HCT116 (cell line): ENCODE measurements around the gene HCFC1. TPM values are rescaled to one million over a fixed set of nuclear protein-coding genes. Genes with fewer than 3 reads are reported as not detected.

ENCODE experiments used
- ATAC-seq: fragments of 200-7000 bp; cut with Tn5 transposase; 2 replicates; pipeline ENCODE4 v1.9.1; 2020; ENCODE audit warnings: mild to moderate bottlenecking, moderate library complexity
- BruUV-seq: library from RNA; stranded (reverse); fragments of 400-500 nt; replicated peaks from 2 replicates; lab custom pipeline; 2021; lab: Mats Ljungman, UMichigan
- CTCF ChIA-PET: fragments of 300-600 bp; sonication (Branson Sonifier 250); formaldehyde crosslinking; loops from one replicate; lab custom pipeline; 2021; ENCODE audit warnings: antibody characterized with exemption; lab: Charles Lee
- POLR2A ChIA-PET: fragments of 300-600, 350-600 bp; sonication (Branson Sonifier 250); formaldehyde crosslinking; loops from one replicate; lab custom pipeline; 2021; ENCODE audit warnings: antibody characterized with exemption; lab: Charles Lee
- RAD21 ChIA-PET, 2 experiments: fragments of 300-600 bp; sonication (Branson Sonifier 250); formaldehyde crosslinking; loops; one replicate each; lab custom pipeline; 2023; ENCODE audit warnings: low total read pairs in 2 of 2; ENCODE audit not compliant: uncharacterized antibody in 2 of 2, unreplicated experiment in 2 of 2, low non-redundant PET in 1 of 2; lab: Charles Lee
- DNase-seq: peaks from one replicate; pipeline ENCODE4 v3.0.0-alpha.2; 2010; ENCODE audit warnings: low read depth, low spot score
- H2AFZ ChIP-seq: fragments of 200-600 bp; shearing (Covaris generic), sonication (generic); 2 replicates; pipeline ENCODE4 v1.6.1; 2017; ENCODE audit warnings: low read depth, mixed run types, mixed read lengths, antibody characterized with exemption, low read length; ENCODE audit not compliant: poor library complexity, severe bottlenecking
- H3K27ac ChIP-seq: 2 replicates; pipeline ENCODE4 v1.5.1; 2012; ENCODE audit warnings: low read depth, low read length
- H3K27me3 ChIP-seq: fragments of 200-600 bp; sonication (generic); 2 replicates; pipeline ENCODE4 v1.6.1; 2016; ENCODE audit warnings: mixed run types, low read length, mixed read lengths; ENCODE audit not compliant: insufficient read depth
- H3K36me3 ChIP-seq, 2 experiments: fragments of 200-500 bp in 1 of 2; fragments of 200-600 bp in 1 of 2; sonication (Bioruptor generic) in 1 of 2; sonication (generic) in 1 of 2; 2 replicates each; pipeline versions ENCODE4 v1.5.1 to v1.6.1; 2014 to 2016; ENCODE audit warnings: low read length in 2 of 2, inconsistent platforms in 1 of 2, mixed read lengths in 1 of 2, mixed run types in 1 of 2; ENCODE audit not compliant: insufficient read depth in 2 of 2, control insufficient read depth in 1 of 2
- H3K4me1 ChIP-seq, 2 experiments: fragments of 200-600 bp in 1 of 2; sonication (generic) in 1 of 2; 2 replicates each; pipeline versions ENCODE4 v1.5.1 to v1.6.1; 2012 to 2017; ENCODE audit warnings: low read length in 2 of 2, inconsistent platforms in 1 of 2, mild to moderate bottlenecking in 1 of 2, mixed read lengths in 1 of 2, mixed run types in 1 of 2, moderate library complexity in 1 of 2; ENCODE audit not compliant: insufficient read depth in 2 of 2, control insufficient read depth in 1 of 2
- H3K4me2 ChIP-seq: fragments of 200-600 bp; sonication (generic); 2 replicates; pipeline ENCODE4 v1.6.1; 2017; ENCODE audit warnings: mixed run types, low read length, mixed read lengths
- H3K4me3 ChIP-seq, 2 experiments: fragments of 200-600 bp in 1 of 2; sonication (generic) in 1 of 2; replicated peaks in 1 of 2; 2 replicates each; pipeline ENCODE4 v1.5.1; 2011 to 2016; ENCODE audit warnings: low read length in 2 of 2, control low read depth in 1 of 2, low read depth in 1 of 2, mild to moderate bottlenecking in 1 of 2, mixed read lengths in 1 of 2, mixed run types in 1 of 2
- H3K79me2 ChIP-seq: fragments of 200-600 bp; sonication (generic); 2 replicates; pipeline ENCODE4 v1.6.1; 2017; ENCODE audit warnings: mild to moderate bottlenecking, mixed run types, low read length, moderate library complexity, mixed read lengths; ENCODE audit not compliant: insufficient read depth
- H3K9ac ChIP-seq: fragments of 200-600 bp; sonication (generic); 2 replicates; pipeline ENCODE4 v1.6.1; 2016; ENCODE audit warnings: low read length, mixed read lengths
- H3K9me2 ChIP-seq: fragments of 200-600 bp; sonication (generic), shearing (Covaris generic); 2 replicates; pipeline ENCODE4 v1.6.1; 2017; ENCODE audit warnings: mixed run types, mild to moderate bottlenecking, moderate library complexity; ENCODE audit not compliant: insufficient read depth
- H3K9me3 ChIP-seq, 2 experiments: fragments of 200-500 bp in 1 of 2; fragments of 200-600 bp in 1 of 2; sonication (Bioruptor generic) in 1 of 2; sonication (generic) in 1 of 2; 2 replicates each; pipeline ENCODE4 v1.6.1; 2014 to 2017; ENCODE audit warnings: low read length in 2 of 2, mixed read lengths in 2 of 2, inconsistent platforms in 1 of 2, low read depth in 1 of 2, mild to moderate bottlenecking in 1 of 2, mixed run types in 1 of 2, moderate library complexity in 1 of 2; ENCODE audit not compliant: control insufficient read depth in 1 of 2, insufficient read depth in 1 of 2
- H4K20me1 ChIP-seq: fragments of 200-600 bp; sonication (generic), shearing (Covaris generic); 2 replicates; pipeline ENCODE4 v1.6.1; 2017; ENCODE audit warnings: mixed run types, mild to moderate bottlenecking, moderate library complexity; ENCODE audit not compliant: insufficient read depth
- CBX3 ChIP-seq: IDR thresholded peaks from 2 replicates; pipeline ENCODE4 v1.6.1; 2012; ENCODE audit warnings: low read depth
- CEBPB ChIP-seq: IDR thresholded peaks from 2 replicates; pipeline ENCODE4 v1.6.1; 2012; ENCODE audit warnings: low read depth
- EGR1 ChIP-seq: IDR thresholded peaks from 2 replicates; pipeline ENCODE4 v1.6.1; 2012; ENCODE audit warnings: low read depth
- FOSL1 ChIP-seq: IDR thresholded peaks from 2 replicates; pipeline ENCODE4 v1.6.1; 2012; ENCODE audit warnings: low read depth
- POLR2AphosphoS5 ChIP-seq: IDR thresholded peaks from 2 replicates; pipeline ENCODE4 v1.6.1; 2011; ENCODE audit warnings: mild to moderate bottlenecking, low read depth, low read length, moderate library complexity
- REST ChIP-seq: IDR thresholded peaks from 2 replicates; pipeline ENCODE4 v1.6.1; 2012; ENCODE audit warnings: low read depth
- SRF ChIP-seq: IDR thresholded peaks from 2 replicates; pipeline ENCODE4 v1.6.1; 2012; ENCODE audit warnings: low read depth
- YY1 ChIP-seq: IDR thresholded peaks from 2 replicates; pipeline ENCODE4 v1.6.1; 2011; ENCODE audit warnings: low read length, low read depth, moderate library complexity, mild to moderate bottlenecking; ENCODE audit not compliant: insufficient replicate concordance; ENCODE audit errors: extremely low read depth
- intact Hi-C: fragments of 100-400 bp; cut with micrococcal nuclease; formaldehyde crosslinking; loops from 2 replicates; pipeline ENCODE4 v1.10.0; 2022
- total RNA-seq: library from RNA; stranded (reverse); gene quantifications from one replicate; pipeline ENCODE4 v1.2.1, GENCODE V29; 2021; ENCODE audit not compliant: unreplicated experiment

Gene HCFC1
- total RNA-seq, 1 experiment from 2014 or later, result 72.8 TPM

DNA sequence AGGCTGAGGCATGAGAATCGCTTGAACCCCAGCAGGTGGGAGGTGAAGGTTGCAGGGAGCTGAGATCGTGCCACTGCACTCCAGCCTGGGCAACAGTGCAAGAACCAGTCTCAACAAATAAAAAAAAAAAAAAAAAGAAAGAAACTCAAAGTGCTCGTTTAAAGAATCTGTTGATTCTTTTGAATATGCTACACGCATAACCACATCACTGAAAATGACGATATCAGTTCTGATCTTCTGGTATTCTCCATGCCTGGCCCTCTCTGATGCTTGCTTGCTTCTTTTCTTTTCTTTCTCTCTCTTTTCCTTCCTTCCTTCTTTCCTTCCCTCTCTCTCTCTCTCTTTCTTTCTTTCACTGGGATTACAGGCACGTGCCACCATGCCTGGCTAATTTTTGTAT is 59.8 kb downstream of the HCFC1 start:
- TF ChIP-seq SRF, result no peak
- TF ChIP-seq YY1, result no peak
- no peak for TF ChIP-seq CEBPB
- no peak for TF ChIP-seq POLR2AphosphoS5
- TF ChIP-seq REST, result no peak
- TF ChIP-seq CBX3, result no peak
- no peak for TF ChIP-seq EGR1
- no peak for TF ChIP-seq FOSL1
- no peaks in the 10 kb centered on the region for H3K4me1 ChIP-seq
- H3K4me2 ChIP-seq, result no peak overlapping the region
- ChIA-PET RAD21 (no interaction called here), CTCF (interaction anchor here (1.0 kb wide), 1 partner anchor 15 kb away, joined by 3 read pairs; no protein-coding TSS in a partner anchor), POLR2A (no interaction called here)
- intact Hi-C loops, result no loop called here
- H3K4me3 ChIP-seq, result no peak overlapping the region
- H3K36me3 ChIP-seq, result no peaks in the 10 kb centered on the region
- no TSS peak for BruUV-seq
- H3K27me3 ChIP-seq, result no peaks in the 10 kb centered on the region
- no peaks in the 10 kb centered on the region for H3K9me2 ChIP-seq
- no peak overlapping the region for H2AFZ ChIP-seq
- no peaks in the 10 kb centered on the region for H3K79me2 ChIP-seq
- ATAC-seq (no peak), DNase-seq (no peak)
- H3K9ac ChIP-seq, result no peak overlapping the region
- H4K20me1 ChIP-seq, result no peaks in the 10 kb centered on the region
- no peak overlapping the region for H3K27ac ChIP-seq
- H3K9me3 ChIP-seq, result no peaks in the 10 kb centered on the region
